K562 (cell line): ENCODE results near the gene SHFL. TPM values are rescaled to one million over a fixed set of nuclear protein-coding genes. Genes with fewer than 3 reads are reported as not detected.

Source experiments
- ATAC-seq: fragments of 200-7000 bp; cut with Tn5 transposase; 3 replicates; pipeline ENCODE4 v1.9.1; 2020; ENCODE audit warnings: moderate library complexity
- BruUV-seq: library from RNA; stranded (reverse); fragments of 400-500 nt; replicated peaks from 2 replicates; lab custom pipeline; 2021; lab: Mats Ljungman, UMichigan
- CTCF ChIA-PET: fragments of 300-600 bp; formaldehyde crosslinking; extraction: SDS; loops from one replicate; lab custom pipeline; 2021; ENCODE audit warnings: low intra/inter-chr PET ratio; lab: Yijun Ruan, JAX
- POLR2A ChIA-PET: fragments of 300-600, 350-650 bp; sonication (Branson Sonifier 250); formaldehyde crosslinking; extraction: SDS; loops from one replicate; lab custom pipeline; 2021; ENCODE audit warnings: antibody characterized with exemption, inconsistent platforms; lab: Yijun Ruan, JAX
- DNase-seq, 4 experiments: peaks; one replicate each; pipeline versions ENCODE4 v3.0.0 to v3.0.0-alpha.2; 2011 to 2018; ENCODE audit warnings: low spot score in 3 of 4, mixed read lengths in 3 of 4; ENCODE audit errors: extremely low read depth in 1 of 4
- FAIRE-seq: peaks from 2 replicates; lab custom pipeline; 2011; peaks lifted over from hg19 to GRCh38; lab: Jason Lieb, UNC
- H2AFZ ChIP-seq: 2 replicates; pipeline ENCODE4 v1.6.0; 2011; ENCODE audit warnings: low read depth, low read length, control low read depth, inconsistent platforms
- H3K27ac ChIP-seq: fragments of 200-600 bp; 3 replicates; pipeline ENCODE4 v1.8.0; 2011; ENCODE audit warnings: low read depth, mild to moderate bottlenecking, control low read depth, inconsistent platforms, low read length, moderate library complexity, mixed read lengths; ENCODE audit errors: extremely low read depth
- H3K27me3 ChIP-seq, 2 experiments: fragments of 300-600 bp in 1 of 2; 2 replicates in 1 of 2; 3 replicates in 1 of 2; pipeline versions ENCODE4 v1.6.0 to v1.8.0; 2011; ENCODE audit warnings: inconsistent platforms in 2 of 2, low read length in 2 of 2, mild to moderate bottlenecking in 1 of 2, mixed read lengths in 1 of 2, moderate library complexity in 1 of 2; ENCODE audit not compliant: control insufficient read depth in 2 of 2, insufficient read depth in 2 of 2
- H3K36me3 ChIP-seq: fragments of 300-600 bp; 3 replicates; pipeline ENCODE4 v1.8.0; 2011; ENCODE audit warnings: mild to moderate bottlenecking, low read length, inconsistent platforms; ENCODE audit not compliant: control insufficient read depth, insufficient read depth
- H3K4me1 ChIP-seq, 2 experiments: fragments of 200-600 bp in 1 of 2; replicated peaks in 1 of 2; 2 replicates in 1 of 2; 3 replicates in 1 of 2; pipeline versions ENCODE4 v1.5.1 to v1.8.0; 2011; ENCODE audit warnings: inconsistent platforms in 2 of 2, low read length in 2 of 2, mild to moderate bottlenecking in 1 of 2, mixed read lengths in 1 of 2, moderate library complexity in 1 of 2; ENCODE audit not compliant: control insufficient read depth in 2 of 2, insufficient read depth in 2 of 2
- H3K4me2 ChIP-seq: 2 replicates; pipeline ENCODE4 v1.6.1; 2011; ENCODE audit warnings: low read length, control low read depth, inconsistent platforms, mixed read lengths; ENCODE audit not compliant: insufficient read depth
- H3K4me3 ChIP-seq: fragments of 200-600 bp; sonication (generic), shearing (Covaris generic); 2 replicates; pipeline ENCODE4 v1.5.1; 2016; ENCODE audit warnings: control low read depth, inconsistent platforms
- H3K79me2 ChIP-seq: fragments of 200-600 bp; 3 replicates; pipeline ENCODE4 v1.8.0; 2011; ENCODE audit warnings: low read length, inconsistent platforms; ENCODE audit not compliant: control insufficient read depth, insufficient read depth
- H3K9ac ChIP-seq, 2 experiments: 2 replicates each; pipeline versions ENCODE4 v1.6.0 to v1.6.1; 2011; ENCODE audit warnings: low read depth in 2 of 2, low read length in 2 of 2, control low read depth in 1 of 2, inconsistent platforms in 1 of 2, mild to moderate bottlenecking in 1 of 2, mixed read lengths in 1 of 2; ENCODE audit not compliant: insufficient read depth in 1 of 2
- H3K9me1 ChIP-seq: one replicate; pipeline ENCODE4 v1.6.0; 2011; ENCODE audit warnings: inconsistent platforms, mild to moderate bottlenecking, low read length, moderate library complexity; ENCODE audit not compliant: control insufficient read depth, insufficient read depth
- H3K9me3 ChIP-seq: replicated peaks from 2 replicates; pipeline ENCODE4 v1.5.1; 2011; ENCODE audit warnings: low read depth, low read length, inconsistent platforms; ENCODE audit not compliant: control insufficient read depth, insufficient read depth
- H4K20me1 ChIP-seq: replicated peaks from 2 replicates; pipeline ENCODE4 v1.6.1; 2011; ENCODE audit warnings: low read length, inconsistent platforms, mixed read lengths; ENCODE audit not compliant: control insufficient read depth, insufficient read depth
- ARHGAP35 ChIP-seq: fragments of 450-650 bp; IDR thresholded peaks from 2 replicates; pipeline ENCODE4 v1.6.1; 2018; ENCODE audit not compliant: partially characterized antibody
- HDAC3 ChIP-seq: fragments of 450-650 bp; IDR thresholded peaks from 2 replicates; pipeline ENCODE4 v1.6.1; 2018; ENCODE audit warnings: borderline replicate concordance, mild to moderate bottlenecking, moderate library complexity; ENCODE audit not compliant: partially characterized antibody
- THRA ChIP-seq: fragments of 450-650 bp; IDR thresholded peaks from 2 replicates; pipeline ENCODE4 v1.6.1; 2017; ENCODE audit warnings: mild to moderate bottlenecking, moderate library complexity
- ZC3H4 ChIP-seq: sonication (generic); formaldehyde crosslinking; IDR thresholded peaks from 2 replicates; pipeline ENCODE4 v1.9.0; 2021; ENCODE audit warnings: missing genetic modification reagents, borderline replicate concordance
- ZNF217 ChIP-seq: sonication (generic); formaldehyde crosslinking; IDR thresholded peaks from 2 replicates; pipeline ENCODE4 v1.8.0; 2022; ENCODE audit warnings: mild to moderate bottlenecking, missing genetic modification reagents
- WGBS: fragments of 100-300 bp; shearing (Covaris generic); methylation state at CpG from one replicate; pipeline ENCODE4 v1.1.6; 2016; ENCODE audit warnings: low coverage, mixed read lengths; ENCODE audit not compliant: insufficient coverage; ENCODE audit errors: missing lambda C conversion rate; 5-methylcytosine and 5-hydroxymethylcytosine counted together
- in situ Hi-C: fragments of 300-500 bp; cut with MboI; formaldehyde crosslinking; loops from 4 replicates; pipeline ENCODE4 v1.15.0; 2018; ENCODE audit warnings: inconsistent platforms, mixed read lengths
- intact Hi-C: fragments of 100-400 bp; cut with micrococcal nuclease; formaldehyde crosslinking; loops from 2 replicates; pipeline ENCODE4 v1.14.2; 2022
- polyA plus RNA-seq, 8 experiments: library from polyadenylated mRNA; depleted of rRNA in 4 of 8; stranded (reverse) in 5 of 8; unstranded in 3 of 8; fragments of >200 nt; fragmentation: Nextera tagmentation in 2 of 8; fragmentation: Illumina TruSeq in 1 of 8; extraction: Ambion mirVana in 2 of 8; extraction: Trizol in 1 of 8; gene quantifications; 2 replicates each; pipeline versions ENCODE4 v1.2.1 to v1.2.3, GENCODE V29; 2011 to 2014; ENCODE audit warnings: inconsistent platforms in 1 of 8, missing spikeins in 1 of 8
- total RNA-seq, 7 experiments: library from RNA; depleted of rRNA in 6 of 7; stranded (reverse); fragments of >200 nt in 6 of 7; fragmentation: Illumina TruSeq in 2 of 7; extraction: Trizol in 2 of 7; gene quantifications; 2 replicates each; pipeline versions ENCODE4 v1.2.1 to v1.2.3, GENCODE V29; 2011 to 2021; ENCODE audit warnings: low replicate concordance in 1 of 7

The SHFL gene
- total and polyA plus RNA-seq, 9 of the 15 experiments (the other 6 are each of a cell fraction or from before 2014, with no cell fraction given), result 1.5 to 25.7 (median 13.0) TPM

DNA sequence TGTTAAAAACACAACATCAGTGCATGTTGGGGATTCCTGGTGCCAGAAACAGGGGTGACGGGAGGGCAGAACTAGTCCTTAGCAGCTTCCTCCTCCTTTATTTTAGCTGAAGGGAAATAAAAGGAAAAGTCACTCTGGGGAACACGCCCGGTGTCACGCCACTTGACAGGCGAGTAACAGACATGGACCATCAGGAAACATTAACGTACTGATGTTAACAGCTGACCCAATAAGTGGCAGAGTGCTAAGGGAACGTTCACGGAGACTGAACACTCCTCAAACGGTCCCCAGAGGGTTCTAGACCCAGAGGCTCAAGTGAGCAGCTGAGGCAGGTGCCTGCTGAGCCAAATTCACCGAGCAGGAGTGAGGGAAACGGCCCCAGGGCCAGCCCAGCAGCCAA is 47.5 kb downstream of the SHFL start:
- intact Hi-C loops, result no loop called here
- no peak overlapping the region for H2AFZ ChIP-seq

More for the DNA sequence above, 47.5 kb downstream of the SHFL start:
- Histone ChIP-seq H3K27me3 (no peaks in the 10 kb centered on the region), H3K4me3 (no peak overlapping the region), H3K4me2 (no peak overlapping the region), H3K27ac (no peak overlapping the region), H3K79me2 (no peaks in the 10 kb centered on the region), H3K9me3 (no peaks in the 10 kb centered on the region), H4K20me1 (no peaks in the 10 kb centered on the region; the same call in 1 of the 2 replicates), H3K36me3 (peaks cover 81% of the 10 kb centered on the region; the same call in 2 of the 3 replicates), H3K9ac (no peak overlapping the region), H3K4me1 (peaks cover 0 to 16% of the 10 kb centered on the region in 2 experiments; a peak in 2 of 5 replicates), H3K9me1 (no peaks in the 10 kb centered on the region)
- POLR2A ChIA-PET, result interaction anchor here (0.6 to 1.0 kb wide), 4 partner anchors 12 to 270 kb away, joined by 3 to 4 read pairs (median 4); no protein-coding TSS in a partner anchor
- FAIRE-seq (no peak), ATAC-seq (no peak), DNase-seq (no peak)
- BruUV-seq, result no TSS peak
- 83% methylated on average over 9 of the region's 11 CpGs for WGBS
- CTCF ChIA-PET, result no interaction called here
- in situ Hi-C loops, result no loop called here
- no peak for TF ChIP-seq ZNF217 (CRISPR knock-in tag)
- TF ChIP-seq THRA, result no peak
- TF ChIP-seq ZC3H4 (CRISPR knock-in tag), result no peak
- no peak for TF ChIP-seq ARHGAP35
- TF ChIP-seq HDAC3, result no peak
